Activated CD4-positive, alpha-beta T cell treated with anti-CD3 and anti-CD28 coated beads for 36 hours (primary cell): ENCODE results near the gene COL9A1. TPM values are rescaled to one million over a fixed set of nuclear protein-coding genes. Genes with fewer than 3 reads are reported as not detected.

ENCODE experiments used
- ATAC-seq: fragments of 200-7000 bp; cut with Tn5 transposase; one replicate; pipeline ENCODE4 v1.10.0; 2021; ENCODE audit warnings: mild to moderate bottlenecking, moderate library complexity
- CTCF ChIA-PET: fragments of 350-600 bp; sonication (Branson Sonifier 250); formaldehyde crosslinking; loops from one replicate; lab custom pipeline; 2021; ENCODE audit warnings: antibody characterized with exemption; lab: Charles Lee
- POLR2A ChIA-PET: fragments of 350-600 bp; sonication (Branson Sonifier 250); formaldehyde crosslinking; loops from one replicate; lab custom pipeline; 2021; ENCODE audit warnings: antibody characterized with exemption, inconsistent platforms; lab: Charles Lee
- DNase-seq: peaks from one replicate; pipeline ENCODE4 v3.0.0-alpha.2; 2020
- H3K27ac Mint-ChIP-seq: one replicate; pipeline ENCODE4 v1.8.0; 2021; ENCODE audit warnings: mixed read lengths
- H3K27me3 Mint-ChIP-seq: one replicate; pipeline ENCODE4 v1.8.0; 2021; ENCODE audit warnings: mixed read lengths
- H3K36me3 Mint-ChIP-seq: one replicate; pipeline ENCODE4 v1.8.0; 2021; ENCODE audit warnings: low read depth, mixed read lengths
- H3K4me1 Mint-ChIP-seq: one replicate; pipeline ENCODE4 v1.8.0; 2021; ENCODE audit warnings: mixed read lengths
- H3K4me3 Mint-ChIP-seq: one replicate; pipeline ENCODE4 v1.8.0; 2021; ENCODE audit warnings: mild to moderate bottlenecking, moderate library complexity, mixed read lengths
- H3K9me3 Mint-ChIP-seq: one replicate; pipeline ENCODE4 v1.8.0; 2021; ENCODE audit warnings: low read depth, mixed read lengths
- intact Hi-C, 2 experiments: fragments of 100-400 bp; cut with DNase I in 1 of 2; cut with micrococcal nuclease in 1 of 2; formaldehyde crosslinking; loops; one replicate each; pipeline versions ENCODE4 v1.14.2 to v1.15.1; 2022 to 2024; cut with DNase I, micrococcal nuclease
- total RNA-seq, 2 experiments: library from RNA; stranded (reverse); gene quantifications; one replicate each; pipeline ENCODE4 v1.2.3, GENCODE V29; 2021

The COL9A1 gene
- total RNA-seq, 2 experiments from 2014 or later: not detected

DNA sequence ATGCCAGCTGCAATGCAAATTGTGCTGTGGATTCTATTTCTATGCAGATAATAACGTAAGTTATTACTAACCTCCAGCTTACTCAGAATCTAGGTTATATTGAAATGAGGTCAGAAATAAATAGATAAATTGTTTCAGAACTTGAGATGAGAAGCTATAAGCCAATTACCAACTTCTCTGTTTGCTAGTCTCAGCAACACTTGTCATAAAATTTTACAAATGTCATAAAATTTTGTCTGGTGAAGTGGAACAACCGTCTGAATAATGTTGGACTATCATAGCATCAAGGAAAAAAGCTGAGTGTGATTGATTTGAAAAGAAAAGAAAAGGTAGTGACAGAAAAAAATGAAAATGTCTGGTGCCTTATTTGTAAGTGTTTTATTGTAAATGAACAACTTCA lies 36.7 kb downstream of the COL9A1 start:
- Mint-ChIP-seq H3K4me3 (no peak overlapping the region), H3K27ac (no peak overlapping the region), H3K36me3 (no peaks in the 10 kb centered on the region), H3K9me3 (no peaks in the 10 kb centered on the region), H3K4me1 (no peaks in the 10 kb centered on the region), H3K27me3 (peaks cover 2% of the 10 kb centered on the region)
- ChIA-PET POLR2A (no interaction called here), CTCF (interaction anchor here (1.4 kb wide), 1 partner anchor 12 kb away, joined by 6 read pairs; no protein-coding TSS in a partner anchor)
- no peak for ATAC-seq
- intact Hi-C loops: no loop called here
- DNase-seq: no peak

DNA sequence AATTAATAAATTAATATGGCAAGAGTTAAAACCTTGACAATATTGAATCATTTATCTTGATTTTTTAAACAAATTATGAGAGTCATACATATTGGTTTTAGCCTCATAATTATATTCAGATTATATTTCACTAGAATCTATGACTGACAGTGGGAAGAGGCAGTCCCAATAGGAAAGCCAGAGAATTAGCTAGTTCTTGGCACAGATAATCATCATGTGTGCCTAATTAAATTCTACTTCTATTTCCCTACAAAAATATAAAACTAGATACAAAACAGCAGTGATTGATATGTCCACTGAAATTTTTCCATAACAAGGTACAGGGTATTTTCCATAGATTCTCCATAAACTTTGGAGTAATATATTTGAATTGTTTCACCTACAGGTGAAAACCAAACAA lies 38.6 kb downstream of the COL9A1 start:
- Mint-ChIP-seq H3K27ac (no peak overlapping the region), H3K36me3 (no peaks in the 10 kb centered on the region)
- CTCF ChIA-PET: no interaction called here

DNA sequence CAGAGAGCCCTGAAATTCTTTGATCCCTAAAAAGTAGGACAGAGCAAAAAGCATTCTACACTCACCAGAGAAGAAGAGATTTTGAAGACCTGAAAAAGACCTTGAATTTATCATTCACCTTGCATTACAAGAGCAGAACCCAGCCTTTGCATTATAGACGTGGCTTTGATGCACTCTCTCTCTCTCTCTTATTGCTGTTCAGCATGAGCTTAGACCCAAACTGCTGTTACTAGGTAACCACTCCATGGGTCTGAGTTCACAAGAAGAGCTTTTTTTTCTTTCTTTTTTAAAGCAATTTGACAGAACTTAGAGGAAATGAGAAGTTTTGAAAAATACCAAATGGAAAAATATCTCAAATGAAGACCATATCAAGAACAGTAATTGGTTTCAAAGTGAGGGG lies 44.4 kb downstream of the COL9A1 start:
- no peak for DNase-seq
- no peaks in the 10 kb centered on the region for H3K36me3 Mint-ChIP-seq
- ChIA-PET POLR2A (no interaction called here), CTCF (no interaction called here)
- no peaks in the 10 kb centered on the region for H3K4me1 Mint-ChIP-seq
- no peaks in the 10 kb centered on the region for H3K9me3 Mint-ChIP-seq
- intact Hi-C loops: no loop called here
- H3K27me3 Mint-ChIP-seq: peaks cover 7% of the 10 kb centered on the region
- H3K4me3 Mint-ChIP-seq: no peak overlapping the region
- ATAC-seq: no peak
- no peak overlapping the region for H3K27ac Mint-ChIP-seq

More for the DNA sequence above, 38.6 kb downstream of the COL9A1 start:
- H3K27me3 Mint-ChIP-seq: peaks cover 5% of the 10 kb centered on the region
- H3K4me3 Mint-ChIP-seq: no peak overlapping the region
- DNase-seq (no peak), ATAC-seq (no peak)
- H3K4me1 Mint-ChIP-seq: no peaks in the 10 kb centered on the region
- intact Hi-C loops: no loop called here
- POLR2A ChIA-PET: no interaction called here
- H3K9me3 Mint-ChIP-seq: no peaks in the 10 kb centered on the region

DNA sequence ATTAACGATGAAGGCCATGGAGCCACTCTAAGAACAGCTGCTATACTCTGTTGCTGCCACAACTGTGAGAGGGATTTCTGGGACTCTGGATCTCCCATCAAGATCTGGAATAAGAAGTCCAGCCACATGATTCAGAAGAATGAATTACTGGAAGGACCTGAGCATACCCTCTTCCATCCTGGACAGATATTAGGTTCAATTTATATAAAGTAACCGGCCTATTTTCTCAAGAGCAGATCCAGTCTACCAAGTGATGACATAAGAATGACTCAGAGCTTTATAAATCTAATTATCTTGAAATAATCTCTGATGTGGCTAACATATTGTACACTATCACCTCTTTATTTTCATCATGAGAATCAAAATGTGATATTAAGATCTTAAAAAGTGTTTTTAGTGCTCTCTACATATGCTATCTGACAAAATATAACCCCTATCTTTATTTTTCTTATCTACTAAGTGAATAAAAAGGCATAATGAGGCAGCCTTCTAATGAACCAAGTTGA lies 45.1 kb downstream of the COL9A1 start:
- Mint-ChIP-seq H3K4me3 (no peak overlapping the region), H3K4me1 (no peaks in the 10 kb centered on the region), H3K9me3 (no peaks in the 10 kb centered on the region), H3K27ac (no peak overlapping the region), H3K36me3 (no peaks in the 10 kb centered on the region), H3K27me3 (peaks cover 7% of the 10 kb centered on the region)
- intact Hi-C loops: no loop called here
- no peak for ATAC-seq
- POLR2A ChIA-PET: no interaction called here
- no peak for DNase-seq
- CTCF ChIA-PET: no interaction called here

DNA sequence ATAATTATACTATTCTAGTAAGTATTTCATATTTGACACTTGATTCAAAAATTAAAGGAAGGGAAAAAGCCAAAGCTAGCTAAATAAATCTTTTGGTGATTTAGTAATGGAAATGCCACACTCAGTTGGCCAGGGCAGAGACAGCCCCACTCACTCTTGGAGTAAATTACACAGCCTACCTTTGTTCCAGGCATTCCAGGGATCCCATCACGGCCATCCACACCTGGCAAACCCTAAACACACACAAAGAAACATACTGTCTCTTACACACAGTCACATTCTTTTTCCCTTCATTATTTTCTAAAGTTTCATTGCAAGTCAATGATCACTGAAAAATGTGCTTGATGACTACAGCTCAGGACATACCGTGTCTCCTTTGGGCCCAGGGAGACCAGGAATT lies 48.1 kb downstream of the COL9A1 start:
- peaks cover 7% of the 10 kb centered on the region for H3K27me3 Mint-ChIP-seq
- POLR2A ChIA-PET: no interaction called here
- DNase-seq (no peak), ATAC-seq (no peak)
- H3K4me3 Mint-ChIP-seq: no peak overlapping the region
- intact Hi-C loops: no loop called here
- H3K36me3 Mint-ChIP-seq: no peaks in the 10 kb centered on the region
- H3K27ac Mint-ChIP-seq: no peak overlapping the region
- H3K4me1 Mint-ChIP-seq: no peaks in the 10 kb centered on the region
- CTCF ChIA-PET: interaction anchor here (0.6 to 2.2 kb wide), 2 partner anchors 11 to 481 kb away, joined by 4 to 6 read pairs; no protein-coding TSS in a partner anchor
- H3K9me3 Mint-ChIP-seq: no peaks in the 10 kb centered on the region

DNA sequence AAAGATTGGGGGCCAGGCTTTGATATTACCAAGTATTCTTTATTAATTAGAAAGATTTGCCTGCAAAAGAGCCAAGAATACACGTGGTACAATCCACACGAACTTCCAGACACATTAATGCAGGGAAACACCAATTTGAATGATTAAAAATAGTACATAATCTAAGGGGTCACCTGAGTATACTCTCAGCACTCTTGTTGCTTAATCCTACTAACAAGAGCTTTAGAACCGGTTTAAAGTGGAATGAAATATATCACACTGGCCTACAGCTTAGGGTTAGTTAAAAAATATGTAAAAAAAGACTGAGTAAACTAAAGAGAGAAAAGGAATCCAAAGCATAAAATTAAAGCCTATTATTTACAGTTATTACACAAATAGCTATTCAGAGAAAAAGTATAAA lies 49.0 kb downstream of the COL9A1 start:
- H3K27ac Mint-ChIP-seq: no peak overlapping the region
- no peaks in the 10 kb centered on the region for H3K9me3 Mint-ChIP-seq
- DNase-seq (no peak), ATAC-seq (no peak)
- CTCF ChIA-PET: interaction anchor here (0.6 to 2.2 kb wide), 3 partner anchors 12 to 482 kb away, joined by 4 to 6 read pairs (median 5); no protein-coding TSS in a partner anchor
- POLR2A ChIA-PET: no interaction called here
- no peaks in the 10 kb centered on the region for H3K4me1 Mint-ChIP-seq
- peaks cover 3% of the 10 kb centered on the region for H3K27me3 Mint-ChIP-seq
- H3K4me3 Mint-ChIP-seq: no peak overlapping the region
- intact Hi-C loops: no loop called here
- H3K36me3 Mint-ChIP-seq: no peaks in the 10 kb centered on the region

DNA sequence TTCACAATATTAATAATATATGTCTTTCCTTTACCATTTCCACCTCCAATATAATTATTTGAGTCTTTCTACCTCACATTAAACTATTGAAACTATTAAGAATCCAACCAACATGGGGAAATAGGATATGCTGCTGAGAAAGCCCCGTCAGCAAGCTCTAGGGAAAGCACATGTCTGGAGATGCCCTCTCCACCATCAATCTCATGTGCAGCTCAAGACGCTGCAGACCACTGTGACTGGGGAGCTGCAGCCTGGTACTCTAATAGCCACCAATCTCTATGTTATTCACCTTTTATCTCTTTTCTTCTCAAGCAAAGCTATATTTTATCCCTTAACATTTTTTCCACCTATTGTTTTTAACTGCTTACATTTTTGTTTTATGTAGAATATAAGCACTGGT lies 50.3 kb downstream of the COL9A1 start:
- DNase-seq (no peak), ATAC-seq (no peak)
- Mint-ChIP-seq H3K36me3 (no peaks in the 10 kb centered on the region), H3K27me3 (peaks cover 3% of the 10 kb centered on the region), H3K9me3 (no peaks in the 10 kb centered on the region), H3K4me1 (no peaks in the 10 kb centered on the region), H3K4me3 (no peak overlapping the region), H3K27ac (no peak overlapping the region)
- POLR2A ChIA-PET: no interaction called here
- CTCF ChIA-PET: interaction anchor here (0.7 to 2.2 kb wide), 2 partner anchors 13 to 745 kb away, joined by 3 to 6 read pairs; no protein-coding TSS in a partner anchor
- intact Hi-C loops: no loop called here

DNA sequence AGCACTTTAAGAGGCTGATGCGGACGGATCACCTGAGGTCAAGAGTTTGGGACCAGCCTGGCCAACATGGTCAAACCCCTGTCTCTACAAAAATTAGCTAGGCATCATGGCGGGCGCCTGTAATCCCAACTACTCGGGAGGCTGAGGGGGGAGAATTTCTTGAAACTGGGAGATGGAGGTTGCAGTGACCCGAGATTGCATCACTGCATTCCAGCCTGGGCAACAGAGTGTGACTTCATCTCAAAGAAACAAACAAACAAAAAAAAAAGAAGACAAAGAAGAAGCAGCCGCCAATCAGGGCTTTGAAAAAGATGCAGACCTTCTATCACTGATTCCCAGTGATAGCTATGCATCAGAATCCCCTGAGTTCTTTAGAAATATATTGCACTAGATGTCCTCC lies 56.8 kb downstream of the COL9A1 start:
- ChIA-PET CTCF (no interaction called here), POLR2A (interaction anchor here (0.7 kb wide), 1 partner anchor 777 kb away, joined by 7 read pairs; no protein-coding TSS in a partner anchor)
- H3K27ac Mint-ChIP-seq: no peak overlapping the region

DNA sequence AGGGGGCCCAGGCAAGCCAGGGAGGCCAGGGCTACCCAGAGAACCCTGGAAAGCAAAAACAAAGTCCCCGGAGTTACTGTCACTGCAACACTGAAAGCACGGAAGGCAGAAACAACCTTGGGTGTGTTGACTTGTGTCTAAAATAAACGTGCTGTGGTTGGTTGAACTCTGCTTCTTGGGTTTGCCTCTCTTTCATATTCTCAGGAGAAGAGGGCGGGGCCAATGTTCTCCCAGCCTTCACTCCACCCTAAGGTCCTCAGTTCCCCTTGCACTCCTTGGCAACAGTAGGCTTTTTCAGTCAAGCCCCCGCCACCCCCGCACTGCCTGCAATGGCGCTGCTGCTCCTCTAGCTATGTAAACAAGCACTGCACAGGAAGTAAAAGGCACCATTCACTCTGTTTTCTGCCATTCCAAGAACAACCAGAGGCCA lies 60.9 kb downstream of the COL9A1 start:
- no peak overlapping the region for H3K4me3 Mint-ChIP-seq
- DNase-seq (no peak), ATAC-seq (no peak)
- CTCF ChIA-PET: interaction anchor here (0.6 to 1.9 kb wide), 3 partner anchors 13 to 41 kb away, joined by 3 to 5 read pairs (median 4); no protein-coding TSS in a partner anchor
- no peaks in the 10 kb centered on the region for H3K4me1 Mint-ChIP-seq
- peaks cover 7% of the 10 kb centered on the region for H3K27me3 Mint-ChIP-seq
- H3K36me3 Mint-ChIP-seq: no peaks in the 10 kb centered on the region
- intact Hi-C loops: no loop called here
- no peak overlapping the region for H3K27ac Mint-ChIP-seq
- no peaks in the 10 kb centered on the region for H3K9me3 Mint-ChIP-seq
- POLR2A ChIA-PET: interaction anchor here (0.6 kb wide), 1 partner anchor 430 kb away, joined by 3 read pairs; no protein-coding TSS in a partner anchor

More for the DNA sequence above, 56.8 kb downstream of the COL9A1 start:
- Mint-ChIP-seq H3K4me3 (no peak overlapping the region), H3K9me3 (no peaks in the 10 kb centered on the region), H3K27me3 (no peaks in the 10 kb centered on the region), H3K4me1 (no peaks in the 10 kb centered on the region), H3K36me3 (no peaks in the 10 kb centered on the region)
- ATAC-seq: no peak
- intact Hi-C loops: no loop called here
- no peak for DNase-seq

DNA sequence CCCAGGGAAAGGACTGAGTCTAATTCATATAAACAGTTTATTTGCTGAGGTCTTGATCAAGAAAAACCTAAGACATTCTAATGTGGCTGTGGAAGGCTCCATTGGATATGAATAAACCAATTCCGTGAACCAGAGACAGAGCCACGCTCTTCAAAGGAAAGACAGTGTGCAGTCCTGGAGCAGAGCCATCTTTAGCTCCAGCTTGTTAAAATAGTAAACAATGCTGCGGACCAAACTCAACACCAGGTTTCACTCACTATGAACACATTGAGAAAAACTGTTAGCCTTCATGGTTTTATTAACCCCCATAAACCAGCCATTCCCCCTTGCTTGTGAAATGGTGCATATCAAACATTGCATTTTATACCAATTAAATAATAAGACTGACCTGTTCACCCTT lies 61.9 kb downstream of the COL9A1 start:
- CTCF ChIA-PET: interaction anchor here (1.2 to 1.9 kb wide), 2 partner anchors 12 to 20 kb away, joined by 4 to 10 read pairs; no protein-coding TSS in a partner anchor
- no peak overlapping the region for H3K4me3 Mint-ChIP-seq

DNA sequence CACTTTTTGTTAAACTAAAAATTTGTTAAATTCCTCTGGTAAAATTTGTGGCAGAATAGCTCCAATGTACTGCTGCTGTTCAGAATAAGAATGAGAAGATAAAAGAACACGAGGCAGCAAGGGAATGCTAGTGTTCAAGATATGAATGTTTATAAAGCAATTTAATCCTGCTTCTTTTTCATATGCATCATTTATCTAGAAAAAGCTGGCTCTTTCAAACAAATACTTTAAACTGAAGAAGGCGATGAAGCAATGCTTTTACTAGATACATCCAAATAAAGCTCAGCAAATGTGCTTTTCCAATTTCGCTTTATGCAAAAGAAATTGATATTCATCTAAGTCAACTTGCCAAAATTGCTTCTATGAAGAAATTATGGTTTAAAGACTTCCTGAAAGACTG lies 66.5 kb downstream of the COL9A1 start:
- Mint-ChIP-seq H3K27ac (no peak overlapping the region), H3K9me3 (no peaks in the 10 kb centered on the region), H3K4me3 (no peak overlapping the region), H3K36me3 (no peaks in the 10 kb centered on the region), H3K4me1 (no peaks in the 10 kb centered on the region), H3K27me3 (peaks cover 10% of the 10 kb centered on the region)
- no peak for ATAC-seq
- CTCF ChIA-PET: interaction anchor here (0.6 to 1.2 kb wide), 3 partner anchors 15 to 165 kb away, joined by 3 to 5 read pairs (median 3); no protein-coding TSS in a partner anchor
- no peak for DNase-seq
- POLR2A ChIA-PET: no interaction called here
- intact Hi-C loops: no loop called here

More for the DNA sequence above, 61.9 kb downstream of the COL9A1 start:
- no peaks in the 10 kb centered on the region for H3K4me1 Mint-ChIP-seq
- DNase-seq: no peak
- no peak for ATAC-seq
- no peaks in the 10 kb centered on the region for H3K9me3 Mint-ChIP-seq
- intact Hi-C loops: no loop called here
- no peak overlapping the region for H3K27ac Mint-ChIP-seq
- POLR2A ChIA-PET: no interaction called here
- no peaks in the 10 kb centered on the region for H3K36me3 Mint-ChIP-seq
- peaks cover 7% of the 10 kb centered on the region for H3K27me3 Mint-ChIP-seq

DNA sequence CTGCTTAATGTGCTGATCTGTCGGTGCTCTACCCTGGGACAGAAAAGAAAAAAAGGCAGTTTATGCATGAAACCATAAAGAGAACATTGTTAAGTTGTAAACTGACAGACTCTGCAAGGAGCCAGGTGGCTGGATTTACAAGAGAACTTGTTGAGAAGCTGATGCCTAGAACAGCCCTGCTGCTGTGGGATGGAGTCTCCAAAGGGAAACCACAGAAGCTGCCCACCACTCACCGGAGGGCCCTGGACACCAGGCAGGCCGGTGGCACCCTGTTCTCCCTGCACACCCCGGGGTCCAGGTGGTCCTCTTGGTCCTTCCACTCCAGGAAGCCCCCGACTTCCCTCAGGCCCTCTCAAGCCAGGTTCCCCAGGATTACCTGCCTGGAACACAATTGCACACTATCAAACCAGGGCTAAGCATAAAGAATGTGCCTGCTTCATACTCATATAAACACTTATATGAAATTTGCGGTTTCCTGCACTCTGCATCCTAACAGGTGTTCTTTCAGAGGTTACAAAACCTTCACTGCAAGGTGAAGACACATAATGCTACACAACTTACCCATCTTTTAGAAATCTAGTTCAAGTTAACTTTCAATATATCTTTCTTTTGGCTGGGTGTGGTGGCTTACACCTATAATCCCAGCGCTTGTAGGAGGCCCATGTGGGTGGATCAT lies 68.2 kb downstream of the COL9A1 start:
- Mint-ChIP-seq H3K9me3 (no peaks in the 10 kb centered on the region), H3K27ac (no peak overlapping the region), H3K4me3 (no peak overlapping the region), H3K27me3 (peaks cover 10% of the 10 kb centered on the region), H3K4me1 (no peaks in the 10 kb centered on the region), H3K36me3 (no peaks in the 10 kb centered on the region)
- CTCF ChIA-PET: interaction anchor here (0.6 kb wide), 1 partner anchor 70 kb away, joined by 3 read pairs; no protein-coding TSS in a partner anchor
- intact Hi-C loops: no loop called here
- no peak for ATAC-seq
- DNase-seq: no peak
- POLR2A ChIA-PET: no interaction called here
